Stimulated activated CD4-positive, alpha-beta T cell treated with anti-CD3 and anti-CD28 coated beads, Interleukin-4, amount 100 ng/mL, for 24 hours (primary cell): ENCODE results near the gene PLCG1.
A peak's percentile ranks its signal among the peaks of the same experiment; 100 is the strongest.
"Not testable (repeated sequence)": the region's sequence is repeated elsewhere in the genome, so short reads cannot be mapped to it uniquely, and the experiment has no call there.

Source experiments
- DNase-seq: peaks from one replicate; pipeline ENCODE4 v3.0.0-alpha.2; 2020

PLCG1 gene

DNA sequence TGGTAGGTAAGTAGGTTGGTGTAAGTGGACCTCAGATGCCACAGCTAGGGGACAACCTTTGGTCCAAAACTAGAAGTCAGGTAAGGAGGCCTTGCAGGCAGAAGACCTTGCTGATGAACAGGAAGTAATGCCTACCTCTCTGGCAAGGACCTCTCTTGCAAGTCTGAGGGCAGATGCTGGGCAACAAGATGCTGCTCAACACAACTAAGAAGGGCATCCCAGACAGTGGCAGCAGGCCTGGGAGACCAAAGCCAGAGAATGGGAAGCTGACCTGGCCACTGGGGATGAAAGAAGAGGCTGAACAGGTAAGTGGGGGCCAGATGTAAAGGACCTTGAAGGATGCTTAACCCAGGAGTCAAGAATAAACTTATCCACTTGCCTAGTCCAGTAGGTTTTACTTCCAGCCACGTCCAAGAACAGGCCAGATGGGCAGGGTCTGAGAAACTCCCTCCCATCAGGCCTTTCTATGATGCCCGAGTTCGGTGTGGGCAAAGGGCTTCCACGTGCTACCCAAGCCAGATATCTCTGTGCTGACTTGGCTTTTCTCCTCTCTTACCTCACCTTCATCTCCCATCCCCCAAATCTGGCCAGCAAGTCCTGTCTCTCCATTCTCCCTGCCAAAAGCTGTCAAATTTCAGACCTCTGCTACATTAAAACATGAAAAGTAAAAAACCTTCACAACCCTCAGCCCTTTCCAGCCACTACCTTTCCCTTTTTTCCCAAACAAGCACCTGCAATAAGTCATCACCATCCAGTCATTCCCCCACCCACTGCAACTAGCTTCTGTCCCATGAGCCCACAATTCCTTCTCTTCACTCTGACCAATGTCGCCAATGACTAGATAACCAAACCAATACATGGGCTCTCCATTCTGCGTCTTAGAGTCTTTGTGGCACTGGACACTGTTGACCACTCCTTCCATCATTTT, 11.5 kb upstream of the PLCG1 start:
- no peak for DNase-seq

- no peak for DNase-seq
These were observed 10.6 kb upstream of the PLCG1 start for GRCh38 chr20:41126719-41127118.

DNA sequence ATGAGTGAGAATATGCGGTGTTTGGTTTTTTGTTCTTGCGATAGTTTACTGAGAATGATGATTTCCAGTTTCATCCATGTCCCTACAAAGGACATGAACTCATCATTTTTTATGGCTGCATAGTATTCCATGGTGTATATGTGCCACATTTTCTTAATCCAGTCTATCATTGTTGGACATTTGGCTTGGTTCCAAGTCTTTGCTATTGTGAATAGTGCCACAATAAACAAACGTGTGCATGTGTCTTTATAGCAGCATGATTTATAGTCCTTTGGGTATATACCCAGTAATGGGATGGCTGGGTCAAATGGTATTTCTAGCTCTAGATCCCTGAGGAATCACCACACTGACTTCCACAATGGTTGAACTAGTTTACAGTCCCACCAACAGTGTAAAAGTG, 9.0 kb upstream of the PLCG1 start:
- DNase-seq, result not testable (repeated sequence)

GRCh38 chr20:41131594-41132387, 5.6 kb upstream of the PLCG1 start:
- no peak for DNase-seq

GRCh38 chr20:41132388-41132775, 5.0 kb upstream of the PLCG1 start:
- DNase-seq, result not testable (repeated sequence)

- peak; percentile 59 for DNase-seq
These were observed 3.5 kb upstream of the PLCG1 start for GRCh38 chr20:41133709-41134361.

DNA sequence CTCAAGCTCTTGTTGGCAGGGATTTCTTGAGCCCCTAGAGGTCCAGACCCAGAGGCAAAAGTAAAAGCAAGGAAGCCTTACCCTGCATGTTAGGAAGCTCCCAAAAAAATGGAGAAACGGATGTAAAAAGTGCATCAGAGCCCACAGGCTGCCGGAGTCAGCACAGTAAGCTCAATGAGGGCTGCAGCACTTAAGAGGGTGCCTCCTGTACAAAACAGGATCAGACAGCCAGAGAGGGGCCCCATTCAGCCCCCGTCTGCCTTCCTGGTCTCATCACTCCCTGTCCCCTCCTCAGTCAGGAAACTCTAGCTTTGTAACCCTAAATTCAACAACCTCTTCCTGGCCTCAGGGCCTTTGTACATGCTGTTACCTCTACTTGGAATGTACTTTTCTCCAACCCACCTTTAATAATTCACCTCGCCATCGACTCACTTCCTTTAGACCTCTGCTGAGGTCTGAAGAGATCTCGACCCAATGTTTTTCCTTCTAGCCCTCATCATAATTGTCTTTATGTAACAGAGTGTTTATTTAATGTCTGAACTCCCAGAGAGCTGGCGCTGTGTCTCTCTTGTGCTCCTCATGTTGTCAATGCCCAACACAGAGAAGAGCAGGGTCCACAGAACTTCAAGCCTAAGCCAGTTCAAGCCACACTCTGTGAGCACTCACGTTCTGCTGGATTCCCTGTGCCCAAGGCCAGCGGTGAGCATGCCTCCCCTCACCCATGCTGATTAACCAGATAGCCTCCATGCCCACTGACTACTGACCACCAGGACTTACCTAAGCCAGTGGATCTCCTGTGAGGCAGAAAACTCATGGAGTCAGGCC, 2.8 kb upstream of the PLCG1 start:
- no peak for DNase-seq

DNA sequence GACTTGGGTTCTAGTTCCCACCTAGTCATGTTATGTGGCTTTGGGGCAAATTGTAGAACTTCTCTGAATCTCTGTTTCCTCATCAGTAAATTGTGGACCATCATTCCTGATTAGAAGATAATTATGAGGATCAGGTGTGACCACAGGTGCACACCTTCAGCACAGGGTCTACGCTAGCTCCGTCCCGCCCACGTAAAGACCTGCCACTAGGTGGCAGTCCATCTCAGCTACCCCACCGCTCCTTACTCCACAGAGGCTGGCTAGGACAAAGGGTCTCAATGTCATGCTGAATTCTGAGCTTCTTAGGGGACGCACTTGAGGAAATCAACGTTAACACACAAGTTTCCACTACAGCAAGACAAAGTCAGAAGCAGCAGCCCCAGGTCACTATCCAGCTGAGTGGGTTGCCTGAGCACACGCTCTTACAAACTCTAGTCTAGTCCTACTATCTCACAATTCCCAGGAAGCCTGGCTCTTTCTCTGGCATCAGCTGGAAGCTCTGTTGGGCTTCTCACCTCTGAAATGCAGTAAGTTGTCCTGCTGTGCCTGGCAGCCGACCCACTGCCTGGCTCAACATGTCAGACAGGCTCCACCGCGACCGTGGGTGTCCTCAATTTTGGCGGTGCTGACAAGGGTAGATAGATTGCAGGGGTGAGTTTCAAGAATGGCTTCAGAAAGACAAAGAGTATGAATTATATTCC, 2.0 kb upstream of the PLCG1 start:
- peak; percentile 68 for DNase-seq

GRCh38 chr20:41135888-41136679, 1.3 kb upstream of the PLCG1 start:
- DNase-seq, result no peak

DNA sequence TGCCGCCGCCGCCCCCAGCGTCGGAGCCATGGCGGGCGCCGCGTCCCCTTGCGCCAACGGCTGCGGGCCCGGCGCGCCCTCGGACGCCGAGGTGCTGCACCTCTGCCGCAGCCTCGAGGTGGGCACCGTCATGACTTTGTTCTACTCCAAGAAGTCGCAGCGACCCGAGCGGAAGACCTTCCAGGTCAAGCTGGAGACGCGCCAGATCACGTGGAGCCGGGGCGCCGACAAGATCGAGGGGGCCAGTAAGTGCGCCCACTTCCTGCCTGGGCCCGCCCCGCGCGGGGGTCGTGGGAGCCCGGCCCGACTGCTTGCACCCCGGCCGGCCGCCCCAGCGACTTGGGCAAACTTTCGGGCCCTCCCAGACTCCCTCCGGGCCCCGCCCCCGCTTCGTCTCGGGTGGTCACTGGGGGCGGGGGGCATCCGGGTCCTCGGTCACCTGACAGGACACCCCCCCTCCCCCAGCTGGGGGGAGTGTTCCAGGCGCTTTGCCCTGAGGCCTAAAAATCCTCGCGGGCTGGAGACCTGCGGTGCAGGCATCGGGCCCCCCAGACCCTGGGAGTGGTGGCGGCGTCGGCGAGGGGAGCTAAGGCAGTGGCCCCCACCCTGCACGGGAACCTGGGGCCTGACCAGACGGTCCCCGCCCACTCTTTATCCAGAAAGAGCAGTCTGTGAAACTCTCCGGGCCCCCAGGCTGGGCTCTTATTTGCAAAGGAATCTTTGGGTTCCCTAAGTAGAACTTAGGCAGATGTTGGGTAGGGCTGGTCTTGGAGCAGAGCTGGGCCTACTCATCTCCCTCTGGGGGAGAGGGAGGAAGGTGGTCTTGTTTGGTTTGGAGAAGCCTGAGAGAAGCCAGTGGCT, 501 bp downstream of the PLCG1 start:
- DNase-seq, result peak; percentile 59

GRCh38 chr20:41138475-41139226, 1.3 kb downstream of the PLCG1 start:
- peak; percentile 34 for DNase-seq

DNA sequence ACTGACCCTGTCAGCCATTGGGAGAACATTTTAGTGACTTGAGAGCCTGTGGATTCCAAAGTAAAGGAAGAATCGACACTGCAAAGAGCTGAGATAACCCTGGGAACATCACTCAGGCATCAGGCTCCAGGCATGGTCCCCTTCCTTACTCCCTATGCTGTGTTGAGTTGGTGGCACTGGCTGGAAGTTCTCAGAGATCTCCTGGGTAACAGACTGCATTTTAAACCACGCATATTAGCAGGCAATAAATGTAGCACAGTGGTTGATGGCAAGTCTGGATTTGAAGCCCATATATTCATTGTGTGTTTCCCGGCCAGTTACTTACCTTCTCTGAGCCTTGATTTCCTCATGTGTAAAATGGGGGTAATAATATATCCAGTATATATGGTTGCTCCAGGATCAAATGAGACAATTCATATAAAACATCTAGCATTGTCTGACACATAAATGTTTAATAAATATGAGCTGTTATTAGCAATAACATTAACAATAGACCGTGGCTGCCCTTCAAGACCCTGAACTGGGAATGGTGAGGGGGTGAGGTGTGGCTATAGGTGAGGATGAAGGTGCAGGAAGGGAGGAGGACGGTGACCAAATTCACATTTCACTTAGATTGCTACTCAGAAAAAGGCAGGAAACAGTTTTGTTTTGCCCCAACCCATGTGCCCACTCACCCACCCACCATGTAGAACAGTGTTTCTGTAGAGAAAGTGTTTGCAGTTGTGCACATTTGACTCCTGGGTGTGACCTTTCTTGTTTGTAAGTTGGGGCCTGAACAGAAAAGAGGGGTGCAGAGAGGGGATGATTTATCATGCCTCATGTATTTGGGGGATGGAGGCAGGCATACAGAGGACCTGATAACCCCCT, 2.1 kb downstream of the PLCG1 start:
- DNase-seq, result peak; percentile 33

- peak; percentile 32 for DNase-seq
These were observed 3.1 kb downstream of the PLCG1 start for GRCh38 chr20:41140226-41141133.

GRCh38 chr20:41141153-41141815, 3.9 kb downstream of the PLCG1 start:
- no peak for DNase-seq

DNA sequence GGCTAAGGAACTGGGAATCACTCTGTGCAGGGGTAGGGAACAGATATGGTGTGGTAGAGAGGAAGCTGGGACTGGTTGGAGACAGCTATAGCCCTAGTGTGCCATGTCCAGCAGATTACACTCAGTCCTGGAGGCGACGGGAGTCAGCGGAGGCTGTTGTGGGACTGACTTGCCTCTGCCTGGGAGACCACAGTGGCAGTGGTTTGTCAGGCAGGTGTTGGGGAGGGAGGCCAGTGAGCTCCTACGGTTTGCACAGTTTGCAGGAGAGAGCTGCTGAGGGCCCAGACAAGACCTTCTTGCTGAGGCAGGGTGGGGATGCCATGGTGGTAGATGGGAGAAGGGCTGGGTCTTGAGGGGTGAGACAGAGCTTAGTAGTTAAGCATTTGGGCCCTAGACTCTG, 4.9 kb downstream of the PLCG1 start:
- no peak for DNase-seq

- DNase-seq, result peak; percentile 33
These were observed 5.6 kb downstream of the PLCG1 start for GRCh38 chr20:41142919-41143318.
